Right atrium auricular region (tissue), 2 donors: ENCODE results near the gene SCAPER. TPM values are rescaled to one million over a fixed set of nuclear protein-coding genes. Genes with fewer than 3 reads are reported as not detected.

Experiments
- DNase-seq: peaks from one replicate; pipeline ENCODE4 v3.0.0-alpha.2; 2019; ENCODE audit warnings: low spot score
- H3K27ac ChIP-seq, 2 donors: fragments of 200-600 bp; sonication (generic); 1 replicate in 1 of 2; 2 replicates in 1 of 2; pipeline ENCODE4 v1.5.1; 2016 to 2019
- H3K27me3 ChIP-seq, 2 donors: fragments of 200-600 bp; sonication (generic); one replicate each; pipeline versions ENCODE4 v1.5.1 to v1.6.0; 2017 to 2019
- H3K36me3 ChIP-seq: fragments of 200-600 bp; sonication (generic); one replicate; pipeline ENCODE4 v1.5.1; 2016
- H3K4me1 ChIP-seq, 2 donors: fragments of 200-600 bp; sonication (generic); one replicate each; pipeline versions ENCODE4 v1.5.1 to v1.6.0; 2017 to 2019
- H3K4me3 ChIP-seq, 2 donors: fragments of 200-600 bp; sonication (generic); 1 replicate in 1 of 2; 2 replicates in 1 of 2; pipeline ENCODE4 v1.5.1; 2017 to 2019; ENCODE audit warnings: mild to moderate bottlenecking in 1 of 2, moderate library complexity in 1 of 2
- H3K9me3 ChIP-seq, 2 donors: fragments of 200-600 bp; sonication (generic); one replicate each; pipeline ENCODE4 v1.5.1; 2019
- CTCF ChIP-seq, 2 donors: fragments of 200-600 bp; sonication (generic); IDR thresholded peaks; one replicate each; pipeline ENCODE4 v1.5.1; 2019; ENCODE audit warnings: antibody characterized with exemption in 2 of 2
- total RNA-seq, 2 donors: library from RNA; depleted of rRNA; stranded (reverse); fragments of >200 nt; gene quantifications; one replicate each; pipeline ENCODE4 v1.1.0, GENCODE V29; 2016

Gene SCAPER
- total RNA-seq, 2 donors from 2014 or later, result 20.5 to 52.3 TPM

- Histone ChIP-seq H3K4me3 (peak overlapping the region in 1 of 2 donors; percentile 24), H3K9me3 (no peaks in the 10 kb centered on the region), H3K27me3 (peaks cover 69 to 84% of the 10 kb centered on the region in 2 donors), H3K27ac (no peak overlapping the region), H3K4me1 (peaks cover 0 to 70% of the 10 kb centered on the region in 2 donors), H3K36me3 (no peaks in the 10 kb centered on the region)
- DNase-seq, result no peak
- TF ChIP-seq CTCF (IDR thresholded peaks at IDR 0.05), result no peak
Measured at GRCh38 chr15:76337696-76338485, 567.2 kb downstream of the SCAPER start.

- peaks cover 69 to 77% of the 10 kb centered on the region in 2 donors for H3K27me3 ChIP-seq
- TF ChIP-seq CTCF (IDR thresholded peaks at IDR 0.05), result no peak
- no peak overlapping the region for H3K4me3 ChIP-seq
- no peak for DNase-seq
- no peaks in the 10 kb centered on the region for H3K36me3 ChIP-seq
- H3K27ac ChIP-seq, result no peak overlapping the region
- no peaks in the 10 kb centered on the region for H3K9me3 ChIP-seq
- H3K4me1 ChIP-seq, result peaks cover 0 to 63% of the 10 kb centered on the region in 2 donors
Measured at GRCh38 chr15:76337059-76337695, 568.0 kb downstream of the SCAPER start.

- no peak for TF ChIP-seq CTCF (IDR thresholded peaks at IDR 0.05)
- H3K9me3 ChIP-seq, result no peaks in the 10 kb centered on the region
- no peak within 1 kb of the TSS for H3K27ac ChIP-seq
Measured at GRCh38 chr15:76336254-76337058, 568.7 kb downstream of the SCAPER start, which contains the start of gene ISL2. Gene ISL2, plus strand, starts transcription at chr15:76336773. Its CDS starts 111 bp downstream, at chr15:76336884.

GRCh38 chr15:76335307-76336253 is 569.6 kb downstream of the SCAPER start:
- Histone ChIP-seq H3K36me3 (no peaks in the 10 kb centered on the region), H3K4me1 (peaks cover 0 to 47% of the 10 kb centered on the region in 2 donors), H3K9me3 (no peaks in the 10 kb centered on the region), H3K4me3 (no peak overlapping the region), H3K27ac (no peak overlapping the region), H3K27me3 (peaks cover 54 to 61% of the 10 kb centered on the region in 2 donors)
- no peak for DNase-seq
- TF ChIP-seq CTCF (IDR thresholded peaks at IDR 0.05), result no peak

More at GRCh38 chr15:76336254-76337058, 568.7 kb downstream of the SCAPER start, which contains the start of gene ISL2:
- Histone ChIP-seq H3K27me3 (peaks cover 63 to 70% of the 10 kb centered on the region in 2 donors), H3K36me3 (no peaks in the 10 kb centered on the region), H3K4me1 (peaks cover 0 to 56% of the 10 kb centered on the region in 2 donors), H3K4me3 (peak within 1 kb of the TSS in 1 of 2 donors; percentile 25)
- no peak for DNase-seq
